ENCODE results near the gene DLX5. TPM values are rescaled to one million over a fixed set of nuclear protein-coding genes. Genes with fewer than 3 reads are reported as not detected.
"Not testable (repeated sequence)": the region's sequence is repeated elsewhere in the genome, so short reads cannot be mapped to it uniquely, and the experiment has no call there.

Gene DLX5
- total RNA-seq (not detected), total RNA-seq (0 to 0.06 (median 0) reads per million in 29 experiments)
- total RNA-seq (2013): not detected

DNA sequence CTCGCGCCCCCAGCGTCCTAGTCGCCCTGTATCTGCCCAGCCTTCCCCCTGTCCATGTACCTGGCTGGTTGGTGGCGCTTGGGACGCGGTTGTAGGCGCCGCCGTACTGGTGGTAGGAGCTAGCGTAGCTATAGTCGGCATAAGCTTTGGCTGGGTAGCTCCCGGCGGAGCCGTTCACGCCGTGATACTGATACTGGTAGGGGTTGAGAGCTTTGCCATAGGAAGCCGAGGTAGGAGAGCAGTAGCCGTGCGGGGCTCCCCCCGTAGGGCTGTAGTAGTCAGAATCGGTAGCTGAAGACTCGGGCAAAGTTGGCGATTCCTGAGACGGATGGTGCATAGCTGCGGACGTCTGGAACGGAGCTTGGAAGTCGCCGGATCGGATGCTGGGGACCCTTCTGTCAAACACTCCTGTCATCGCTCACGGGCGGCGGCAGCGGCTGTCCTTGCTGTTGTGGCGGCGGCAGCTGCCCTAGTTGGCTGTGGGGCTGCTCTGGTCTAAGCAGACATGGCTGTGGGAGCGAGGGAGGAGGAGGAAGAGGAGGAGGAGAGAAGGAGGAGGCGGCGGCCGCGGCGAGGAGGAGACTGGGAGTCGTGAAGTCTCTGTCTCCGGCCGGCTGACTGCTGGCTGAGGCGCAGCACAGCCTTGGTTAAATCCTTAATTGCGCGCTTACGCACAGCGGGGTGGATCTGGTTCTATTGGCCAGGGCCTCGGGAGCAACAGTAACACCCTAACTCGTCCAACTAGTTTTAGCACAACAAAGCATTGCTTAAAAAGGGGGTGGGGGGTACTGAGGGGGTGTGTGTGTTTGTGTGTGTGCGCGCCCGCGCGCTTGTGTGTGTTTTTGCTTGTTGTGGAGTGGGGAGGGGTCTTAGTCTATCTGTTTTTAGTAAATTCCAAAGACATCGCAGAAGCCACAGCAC is at the start of gene DLX5:
Gene DLX5 (minus strand): TSS at position 623 of the 921 bp plus-strand sequence. CDS start 208 bp downstream, at position 415.
- ATAC-seq (replicated peaks in 1 of 4) (peak in 1 of 4 experiments; percentile 27), DNase-seq (no peak)
- ChIA-PET CTCF (interaction anchor here (0.6 to 0.8 kb wide), 2 partner anchors 1109 to 1138 kb away, joined by 3 read pairs; no protein-coding TSS in a partner anchor), POLR2A (interaction anchor here in 1 of 2 donors (0.7 kb wide), 1 partner anchor 16 kb away, joined by 6 read pairs; no protein-coding TSS in a partner anchor)
- peaks cover 58 to 61% (median 58%) of the 10 kb centered on the region in 3 donors for H3K4me1 Mint-ChIP-seq
- no peaks in the 10 kb centered on the region for H3K9me3 Mint-ChIP-seq
- H3K36me3 Mint-ChIP-seq: no peaks in the 10 kb centered on the region
- peaks cover 72 to 86% of the 10 kb centered on the region in 2 donors for H3K27me3 Mint-ChIP-seq
- H3K36me3 ChIP-seq (ENCODE audit: control insufficient read depth in 2 of 2, extremely low read depth in 1 of 2, insufficient read depth in 1 of 2, low read length in 1 of 2): no peaks in the 10 kb centered on the region
- no peak within 1 kb of the TSS for H3K27ac ChIP-seq (ENCODE audit: low read length)
- H3K4me3 ChIP-seq (ENCODE audit: control insufficient read depth in 1 of 2, extremely low read depth in 1 of 2, low read length in 1 of 2): peak within 1 kb of the TSS in 1 of 2 donors; percentile 1
- WGBS (ENCODE audit: insufficient coverage): 5% methylated on average over 47 of the region's 60 CpGs
- no peak within 1 kb of the TSS for H3K27ac Mint-ChIP-seq
- peak within 1 kb of the TSS in 1 of 3 donors; percentile 80 for H3K4me3 Mint-ChIP-seq
- no peaks in the 10 kb centered on the region for H3K9me3 ChIP-seq
- H3K4me1 ChIP-seq (ENCODE audit: control insufficient read depth in 1 of 2, extremely low read depth in 1 of 2, insufficient read depth in 2 of 2, low read length in 2 of 2): peaks cover 4 to 47% of the 10 kb centered on the region in 2 experiments
- peaks cover 15 to 76% of the 10 kb centered on the region in 2 experiments for H3K27me3 ChIP-seq (replicated peaks in 1 of 2; ENCODE audit: control insufficient read depth in 2 of 2, extremely low read depth in 1 of 2, insufficient read depth in 2 of 2, low read length in 1 of 2)

DNA sequence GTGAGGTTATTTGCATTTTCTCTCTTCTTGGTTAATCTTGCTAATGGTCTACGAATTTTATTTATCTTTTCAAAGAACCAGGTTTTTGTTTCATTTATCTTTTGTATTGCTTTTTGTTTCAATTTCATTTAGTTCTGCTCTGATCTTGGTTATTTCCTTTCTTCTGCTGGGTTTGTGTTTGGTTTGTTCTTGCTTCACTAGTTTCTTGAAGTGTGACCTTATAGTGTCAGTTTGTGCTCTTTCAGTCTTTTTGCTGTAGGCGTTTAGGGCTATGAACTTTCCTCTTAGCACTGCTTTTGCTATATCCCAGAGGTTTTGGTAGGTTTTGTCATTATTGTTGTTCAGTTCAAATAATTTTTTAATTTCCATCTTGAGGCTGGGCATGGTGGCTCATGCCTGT is 47.4 kb upstream of the DLX5 start:
- CTCF ChIA-PET; H3K9me3 ChIP-seq; H3K9me3 Mint-ChIP-seq; H3K27ac Mint-ChIP-seq; H3K4me1 ChIP-seq (ENCODE audit: control insufficient read depth in 1 of 2, extremely low read depth in 1 of 2, insufficient read depth in 2 of 2, low read length in 2 of 2); POLR2A ChIA-PET; H3K36me3 ChIP-seq (ENCODE audit: control insufficient read depth in 2 of 2, extremely low read depth in 1 of 2, insufficient read depth in 1 of 2, low read length in 1 of 2); H3K4me3 ChIP-seq (ENCODE audit: control insufficient read depth in 1 of 2, extremely low read depth in 1 of 2, low read length in 1 of 2); DNase-seq; ATAC-seq (replicated peaks in 1 of 4); H3K27ac ChIP-seq (ENCODE audit: low read length); H3K4me3 Mint-ChIP-seq; H3K36me3 Mint-ChIP-seq; H3K4me1 Mint-ChIP-seq: not testable (repeated sequence)
- H3K27me3 Mint-ChIP-seq: peaks cover 25 to 26% of the 10 kb centered on the region in 2 donors
- peaks cover 0 to 11% of the 10 kb centered on the region in 2 experiments for H3K27me3 ChIP-seq (replicated peaks in 1 of 2; ENCODE audit: control insufficient read depth in 2 of 2, extremely low read depth in 1 of 2, insufficient read depth in 2 of 2, low read length in 1 of 2)
- WGBS (ENCODE audit: insufficient coverage): no CpG with 5 or more reads among the region's 2 CpGs

DNA sequence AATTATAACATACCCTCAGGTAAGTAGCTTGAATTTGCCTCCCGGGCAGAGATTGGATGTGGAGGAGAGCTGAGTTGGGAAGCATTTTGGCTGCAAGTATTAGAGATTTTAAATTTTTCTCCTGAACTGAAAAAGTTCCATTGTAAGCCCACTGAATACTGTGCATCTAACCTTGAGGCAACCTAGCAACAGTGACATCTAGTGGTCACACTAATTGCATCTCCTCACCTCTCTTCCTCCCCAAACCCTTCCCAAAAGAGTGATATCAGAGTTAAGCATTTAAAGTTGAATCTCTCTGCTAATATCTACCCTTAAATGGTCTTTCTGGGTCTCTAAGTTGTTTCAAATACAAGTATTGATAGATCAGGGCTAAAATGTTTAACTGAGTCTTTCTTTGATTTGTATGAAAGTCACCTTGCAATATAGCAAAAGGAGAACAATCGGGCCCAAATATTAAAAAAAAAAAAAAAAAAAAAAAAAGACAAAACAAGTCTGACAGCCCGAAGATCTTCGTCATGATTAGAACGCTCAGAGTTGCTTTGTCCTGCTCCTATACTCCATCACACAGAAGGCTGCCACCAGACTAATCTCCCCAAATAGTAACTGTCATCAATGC is 40.4 kb upstream of the DLX5 start:
- Mint-ChIP-seq H3K4me1 (no peaks in the 10 kb centered on the region), H3K27ac (no peak overlapping the region), H3K27me3 (peaks cover 4 to 11% of the 10 kb centered on the region in 2 donors), H3K9me3 (peaks cover 0 to under 1% (median 0%) of the 10 kb centered on the region in 3 donors), H3K36me3 (no peaks in the 10 kb centered on the region), H3K4me3 (no peak overlapping the region)
- ChIA-PET CTCF (interaction anchor here in 1 of 2 donors (0.7 to 3.2 kb wide), 5 partner anchors 10 to 1196 kb away, joined by 3 to 7 read pairs (median 3); no protein-coding TSS in a partner anchor), POLR2A (no interaction called here)
- H3K27me3 ChIP-seq (replicated peaks in 1 of 2; ENCODE audit: control insufficient read depth in 2 of 2, extremely low read depth in 1 of 2, insufficient read depth in 2 of 2, low read length in 1 of 2): no peaks in the 10 kb centered on the region
- ATAC-seq (replicated peaks in 1 of 4): peak in 2 of 4 experiments; percentile 46 to 48
- H3K9me3 ChIP-seq: no peaks in the 10 kb centered on the region
- DNase-seq: peak in 8 of 35 experiments; percentile 0 to 69 (median 6)
- H3K4me1 ChIP-seq (ENCODE audit: control insufficient read depth in 1 of 2, extremely low read depth in 1 of 2, insufficient read depth in 2 of 2, low read length in 2 of 2): no peaks in the 10 kb centered on the region
- 65% methylated on average over 3 of the region's 5 CpGs for WGBS (ENCODE audit: insufficient coverage)
- no peak overlapping the region for H3K27ac ChIP-seq (ENCODE audit: low read length)
- H3K36me3 ChIP-seq (ENCODE audit: control insufficient read depth in 2 of 2, extremely low read depth in 1 of 2, insufficient read depth in 1 of 2, low read length in 1 of 2): no peaks in the 10 kb centered on the region
- no peak overlapping the region for H3K4me3 ChIP-seq (ENCODE audit: control insufficient read depth in 1 of 2, extremely low read depth in 1 of 2, low read length in 1 of 2)

DNA sequence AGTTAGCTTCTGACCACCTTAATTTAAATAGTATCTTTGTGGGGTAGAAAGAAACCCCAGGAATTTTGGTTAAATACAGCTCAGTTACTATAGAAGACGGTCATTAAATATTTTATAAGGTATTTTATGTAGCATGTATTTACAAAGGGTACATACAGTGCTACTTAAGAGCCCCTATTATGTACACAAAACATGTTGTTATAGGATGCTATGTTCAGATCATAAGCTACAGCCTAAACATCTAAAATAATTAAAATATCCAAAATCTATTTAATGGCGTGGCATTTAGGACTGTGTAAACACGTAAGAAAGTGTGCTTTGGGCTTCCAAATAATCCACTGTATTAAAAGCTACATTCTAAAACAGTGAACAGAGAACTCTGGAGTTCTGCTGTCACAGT is 39.4 kb upstream of the DLX5 start:
- peaks cover 2 to 11% (median 6%) of the 10 kb centered on the region in 3 donors for H3K9me3 Mint-ChIP-seq
- Histone ChIP-seq H3K4me1 (ENCODE audit: control insufficient read depth in 1 of 2, extremely low read depth in 1 of 2, insufficient read depth in 2 of 2, low read length in 2 of 2) (no peaks in the 10 kb centered on the region), H3K4me3 (ENCODE audit: control insufficient read depth in 1 of 2, extremely low read depth in 1 of 2, low read length in 1 of 2) (no peak overlapping the region), H3K36me3 (ENCODE audit: control insufficient read depth in 2 of 2, extremely low read depth in 1 of 2, insufficient read depth in 1 of 2, low read length in 1 of 2) (no peaks in the 10 kb centered on the region), H3K27ac (ENCODE audit: low read length) (no peak overlapping the region), H3K9me3 (no peaks in the 10 kb centered on the region), H3K27me3 (replicated peaks in 1 of 2; ENCODE audit: control insufficient read depth in 2 of 2, extremely low read depth in 1 of 2, insufficient read depth in 2 of 2, low read length in 1 of 2) (no peaks in the 10 kb centered on the region)
- ATAC-seq (replicated peaks in 1 of 4): no peak
- no peaks in the 10 kb centered on the region for H3K36me3 Mint-ChIP-seq
- H3K27me3 Mint-ChIP-seq: peaks cover 4 to 15% of the 10 kb centered on the region in 2 donors
- no peak for DNase-seq
- H3K4me1 Mint-ChIP-seq: no peaks in the 10 kb centered on the region
- WGBS (ENCODE audit: insufficient coverage): 80% methylated on average over 1 of the region's 3 CpGs
- H3K4me3 Mint-ChIP-seq: no peak overlapping the region
- ChIA-PET POLR2A (no interaction called here), CTCF (interaction anchor here in 1 of 2 donors (0.8 to 3.2 kb wide), 4 partner anchors 11 to 988 kb away, joined by 4 to 7 read pairs (median 6); no protein-coding TSS in a partner anchor)
- no peak overlapping the region for H3K27ac Mint-ChIP-seq

DNA sequence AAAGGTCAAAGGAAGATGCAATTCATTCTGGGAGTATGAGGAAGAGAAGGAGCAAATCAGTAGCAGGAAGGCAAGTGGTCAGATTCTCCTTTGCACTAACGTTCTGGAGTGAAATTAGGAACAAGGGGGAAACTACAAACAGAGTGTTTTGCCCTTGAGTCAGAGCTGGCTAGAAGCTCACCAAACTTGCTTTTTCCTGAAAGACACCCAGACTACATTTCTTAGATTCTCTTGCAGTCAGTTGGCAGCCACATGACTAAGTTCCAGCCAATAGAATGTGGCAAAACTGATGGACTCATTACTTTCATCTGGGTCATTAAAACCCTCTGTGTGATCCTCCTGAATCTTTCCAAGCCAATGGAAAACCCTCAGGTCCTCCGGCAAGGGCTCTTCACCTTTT is 18.6 kb upstream of the DLX5 start:
- no peak overlapping the region for H3K27ac Mint-ChIP-seq
- ATAC-seq (replicated peaks in 1 of 4) (no peak), DNase-seq (no peak)
- peaks cover 44 to 61% of the 10 kb centered on the region in 2 donors for H3K27me3 Mint-ChIP-seq
- 0% methylated on average over 1 of the region's 2 CpGs for whole genome bisulfite sequencing (ENCODE audit: insufficient coverage)
- no peak overlapping the region for H3K27ac ChIP-seq (ENCODE audit: low read length)
- no peaks in the 10 kb centered on the region for H3K4me1 ChIP-seq (ENCODE audit: control insufficient read depth in 1 of 2, extremely low read depth in 1 of 2, insufficient read depth in 2 of 2, low read length in 2 of 2)
- no peak overlapping the region for H3K4me3 Mint-ChIP-seq
- no peaks in the 10 kb centered on the region for H3K9me3 Mint-ChIP-seq
- no peaks in the 10 kb centered on the region for H3K9me3 ChIP-seq
- CTCF ChIA-PET: no interaction called here
- no peaks in the 10 kb centered on the region for H3K36me3 Mint-ChIP-seq
- POLR2A ChIA-PET: no interaction called here
- H3K27me3 ChIP-seq (replicated peaks in 1 of 2; ENCODE audit: control insufficient read depth in 2 of 2, extremely low read depth in 1 of 2, insufficient read depth in 2 of 2, low read length in 1 of 2): no peaks in the 10 kb centered on the region
- no peak overlapping the region for H3K4me3 ChIP-seq (ENCODE audit: control insufficient read depth in 1 of 2, extremely low read depth in 1 of 2, low read length in 1 of 2)
- H3K4me1 Mint-ChIP-seq: no peaks in the 10 kb centered on the region
- no peaks in the 10 kb centered on the region for H3K36me3 ChIP-seq (ENCODE audit: control insufficient read depth in 2 of 2, extremely low read depth in 1 of 2, insufficient read depth in 1 of 2, low read length in 1 of 2)

DNA sequence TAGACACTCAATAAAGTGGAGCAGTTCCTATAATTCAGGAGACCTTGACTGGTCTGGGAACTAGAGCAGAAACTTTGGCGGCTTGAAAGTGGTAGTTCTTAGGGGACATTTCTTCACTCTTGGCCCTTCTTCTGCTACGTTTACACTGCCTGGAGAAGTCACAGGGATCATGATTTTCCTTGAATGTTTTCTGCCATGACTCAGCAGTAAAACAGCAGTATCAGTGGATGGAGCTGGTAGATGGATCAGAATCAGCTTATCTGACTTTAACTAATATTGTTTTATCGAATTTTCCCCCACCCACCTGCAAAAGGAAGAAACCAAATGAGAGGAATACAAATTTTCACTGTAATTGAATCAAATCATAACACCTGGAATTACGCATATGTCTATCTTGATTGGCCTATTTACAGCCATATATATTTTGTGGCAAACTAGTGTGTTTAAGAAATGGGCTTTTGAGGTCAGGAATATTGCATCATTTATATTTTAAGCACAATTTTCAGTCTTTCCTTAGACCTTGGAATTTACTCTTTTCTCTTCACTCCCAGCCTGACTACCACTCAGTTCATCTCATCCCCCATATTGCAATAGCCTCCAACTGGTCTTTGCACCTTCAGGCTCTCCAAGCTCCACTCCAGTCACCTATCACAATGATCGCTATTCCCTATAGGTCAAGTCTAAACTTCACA is 14.9 kb upstream of the DLX5 start:
- H3K36me3 ChIP-seq (ENCODE audit: control insufficient read depth in 2 of 2, extremely low read depth in 1 of 2, insufficient read depth in 1 of 2, low read length in 1 of 2): no peaks in the 10 kb centered on the region
- ChIA-PET CTCF (interaction anchor here (0.5 to 0.9 kb wide), 2 partner anchors 108 to 846 kb away, joined by 3 to 6 read pairs; no protein-coding TSS in a partner anchor), POLR2A (no interaction called here)
- H3K4me1 ChIP-seq (ENCODE audit: control insufficient read depth in 1 of 2, extremely low read depth in 1 of 2, insufficient read depth in 2 of 2, low read length in 2 of 2): no peaks in the 10 kb centered on the region
- peaks cover 0 to 3% of the 10 kb centered on the region in 2 experiments for H3K27me3 ChIP-seq (replicated peaks in 1 of 2; ENCODE audit: control insufficient read depth in 2 of 2, extremely low read depth in 1 of 2, insufficient read depth in 2 of 2, low read length in 1 of 2)
- no peak for ATAC-seq (replicated peaks in 1 of 4)
- no peak overlapping the region for H3K27ac ChIP-seq (ENCODE audit: low read length)
- H3K9me3 ChIP-seq: no peaks in the 10 kb centered on the region
- H3K27me3 Mint-ChIP-seq: peaks cover 45 to 49% of the 10 kb centered on the region in 2 donors
- no peak overlapping the region for H3K4me3 Mint-ChIP-seq
- H3K4me1 Mint-ChIP-seq: no peaks in the 10 kb centered on the region
- H3K27ac Mint-ChIP-seq: no peak overlapping the region
- H3K4me3 ChIP-seq (ENCODE audit: control insufficient read depth in 1 of 2, extremely low read depth in 1 of 2, low read length in 1 of 2): no peak overlapping the region
- no peaks in the 10 kb centered on the region for H3K9me3 Mint-ChIP-seq
- DNase-seq: no peak
- no peaks in the 10 kb centered on the region for H3K36me3 Mint-ChIP-seq
- 95% methylated on average over 1 of the region's 5 CpGs for WGBS (ENCODE audit: insufficient coverage)
